Duodenal mucosa (tissue), 2 donors: ENCODE results near the gene RGS21.
A peak's percentile ranks its signal among the peaks of the same experiment; 100 is the strongest.

ENCODE experiments used
- H3K27ac ChIP-seq: one replicate; pipeline ENCODE4 v1.7.0; 2013; ENCODE audit warnings: low read depth, low read length
- H3K27me3 ChIP-seq, 2 donors: one replicate each; pipeline ENCODE4 v1.7.0; 2013; ENCODE audit warnings: low read length in 2 of 2, control low read depth in 1 of 2; ENCODE audit not compliant: insufficient read depth in 2 of 2, control insufficient read depth in 1 of 2
- H3K36me3 ChIP-seq, 2 donors: one replicate each; pipeline ENCODE4 v1.7.0; 2013; ENCODE audit warnings: low read length in 2 of 2, control low read depth in 1 of 2; ENCODE audit not compliant: insufficient read depth in 2 of 2, control insufficient read depth in 1 of 2
- H3K4me1 ChIP-seq, 2 donors: one replicate each; pipeline ENCODE4 v1.7.0; 2013; ENCODE audit warnings: low read length in 2 of 2, control low read depth in 1 of 2; ENCODE audit not compliant: insufficient read depth in 2 of 2, control insufficient read depth in 1 of 2
- H3K4me3 ChIP-seq, 2 donors: one replicate each; pipeline ENCODE4 v1.7.0; 2013; ENCODE audit warnings: low read length in 2 of 2, low read depth in 1 of 2
- H3K9ac ChIP-seq, 2 donors: one replicate each; pipeline ENCODE4 v1.7.0; 2013; ENCODE audit warnings: low read length in 2 of 2, low read depth in 1 of 2
- H3K9me3 ChIP-seq, 2 donors: one replicate each; pipeline ENCODE4 v1.7.0; 2013; ENCODE audit warnings: low read length in 2 of 2, control low read depth in 1 of 2; ENCODE audit not compliant: control insufficient read depth in 1 of 2

Gene RGS21

GRCh38 chr1:192375306-192375705, 58.5 kb downstream of the RGS21 start:
- Histone ChIP-seq H3K9ac (no peak overlapping the region), H3K4me3 (no peak overlapping the region), H3K27me3 (no peaks in the 10 kb centered on the region), H3K27ac (no peak overlapping the region), H3K9me3 (no peaks in the 10 kb centered on the region), H3K4me1 (no peaks in the 10 kb centered on the region), H3K36me3 (no peaks in the 10 kb centered on the region)

GRCh38 chr1:192376374-192376773, 59.6 kb downstream of the RGS21 start:
- no peaks in the 10 kb centered on the region for H3K36me3 ChIP-seq
- H3K4me3 ChIP-seq = no peak overlapping the region
- no peaks in the 10 kb centered on the region for H3K9me3 ChIP-seq
- H3K9ac ChIP-seq = no peak overlapping the region
- H3K27ac ChIP-seq = no peak overlapping the region
- H3K4me1 ChIP-seq = no peaks in the 10 kb centered on the region
- no peaks in the 10 kb centered on the region for H3K27me3 ChIP-seq

- H3K27me3 ChIP-seq = no peaks in the 10 kb centered on the region
- H3K9me3 ChIP-seq = no peaks in the 10 kb centered on the region
- H3K36me3 ChIP-seq = no peaks in the 10 kb centered on the region
- H3K4me1 ChIP-seq = no peaks in the 10 kb centered on the region
- H3K4me3 ChIP-seq = no peak overlapping the region
- no peak overlapping the region for H3K27ac ChIP-seq
- no peak overlapping the region for H3K9ac ChIP-seq
Observed at GRCh38 chr1:192378276-192378675, 61.5 kb downstream of the RGS21 start.

GRCh38 chr1:192378878-192379277, 62.1 kb downstream of the RGS21 start:
- Histone ChIP-seq H3K27me3 (no peaks in the 10 kb centered on the region), H3K9me3 (no peaks in the 10 kb centered on the region), H3K4me3 (no peak overlapping the region), H3K4me1 (no peaks in the 10 kb centered on the region), H3K9ac (no peak overlapping the region), H3K36me3 (no peaks in the 10 kb centered on the region), H3K27ac (no peak overlapping the region)

GRCh38 chr1:192379554-192379953, 62.8 kb downstream of the RGS21 start:
- no peaks in the 10 kb centered on the region for H3K36me3 ChIP-seq
- H3K4me1 ChIP-seq = no peaks in the 10 kb centered on the region
- no peak overlapping the region for H3K4me3 ChIP-seq
- H3K9me3 ChIP-seq = no peaks in the 10 kb centered on the region
- H3K9ac ChIP-seq = no peak overlapping the region
- H3K27me3 ChIP-seq = no peaks in the 10 kb centered on the region
- H3K27ac ChIP-seq = no peak overlapping the region

GRCh38 chr1:192382758-192383157, 66.0 kb downstream of the RGS21 start:
- no peaks in the 10 kb centered on the region for H3K9me3 ChIP-seq
- H3K36me3 ChIP-seq = no peaks in the 10 kb centered on the region
- H3K27ac ChIP-seq = no peak overlapping the region
- no peak overlapping the region for H3K9ac ChIP-seq
- no peaks in the 10 kb centered on the region for H3K4me1 ChIP-seq
- no peaks in the 10 kb centered on the region for H3K27me3 ChIP-seq
- no peak overlapping the region for H3K4me3 ChIP-seq

- Histone ChIP-seq H3K9ac (no peak overlapping the region), H3K27ac (no peak overlapping the region), H3K27me3 (no peaks in the 10 kb centered on the region), H3K9me3 (no peaks in the 10 kb centered on the region), H3K4me1 (no peaks in the 10 kb centered on the region), H3K4me3 (no peak overlapping the region), H3K36me3 (no peaks in the 10 kb centered on the region)
Observed at GRCh38 chr1:192386051-192386650, 69.4 kb downstream of the RGS21 start.

- no peaks in the 10 kb centered on the region for H3K4me1 ChIP-seq
Observed at GRCh38 chr1:192395211-192395610, 78.4 kb downstream of the RGS21 start.

GRCh38 chr1:192395895-192396294, 79.1 kb downstream of the RGS21 start:
- H3K4me3 ChIP-seq = no peak overlapping the region
- no peaks in the 10 kb centered on the region for H3K36me3 ChIP-seq

More at GRCh38 chr1:192395211-192395610, 78.4 kb downstream of the RGS21 start:
- no peak overlapping the region for H3K9ac ChIP-seq
- no peak overlapping the region for H3K27ac ChIP-seq
- no peaks in the 10 kb centered on the region for H3K36me3 ChIP-seq
- no peaks in the 10 kb centered on the region for H3K9me3 ChIP-seq
- H3K4me3 ChIP-seq = no peak overlapping the region
- H3K27me3 ChIP-seq = no peaks in the 10 kb centered on the region

GRCh38 chr1:192399161-192399560, 82.4 kb downstream of the RGS21 start:
- Histone ChIP-seq H3K27ac (no peak overlapping the region), H3K4me1 (peaks cover 7 to 15% of the 10 kb centered on the region in 2 donors), H3K9me3 (no peaks in the 10 kb centered on the region), H3K9ac (no peak overlapping the region), H3K27me3 (no peaks in the 10 kb centered on the region), H3K4me3 (no peak overlapping the region), H3K36me3 (no peaks in the 10 kb centered on the region)

More at GRCh38 chr1:192395895-192396294, 79.1 kb downstream of the RGS21 start:
- Histone ChIP-seq H3K27ac (no peak overlapping the region), H3K9ac (no peak overlapping the region), H3K9me3 (no peaks in the 10 kb centered on the region), H3K27me3 (no peaks in the 10 kb centered on the region), H3K4me1 (no peaks in the 10 kb centered on the region)

- Histone ChIP-seq H3K4me3 (peak overlapping the region in 1 of 2 donors; percentile 22), H3K4me1 (peaks cover 7 to 15% of the 10 kb centered on the region in 2 donors)
Observed at GRCh38 chr1:192401825-192402224, 85.0 kb downstream of the RGS21 start.

More at GRCh38 chr1:192401825-192402224, 85.0 kb downstream of the RGS21 start:
- H3K9ac ChIP-seq = no peak overlapping the region
- no peaks in the 10 kb centered on the region for H3K27me3 ChIP-seq
- no peak overlapping the region for H3K27ac ChIP-seq
- no peaks in the 10 kb centered on the region for H3K36me3 ChIP-seq
- no peaks in the 10 kb centered on the region for H3K9me3 ChIP-seq
